ENCODE results near the gene TPRKB. TPM values are rescaled to one million over a fixed set of nuclear protein-coding genes. Genes with fewer than 3 reads are reported as not detected.

TPRKB gene
- total and polyA plus RNA-seq, 12 donors: 17.2 to 67.2 (median 32.8) TPM

DNA sequence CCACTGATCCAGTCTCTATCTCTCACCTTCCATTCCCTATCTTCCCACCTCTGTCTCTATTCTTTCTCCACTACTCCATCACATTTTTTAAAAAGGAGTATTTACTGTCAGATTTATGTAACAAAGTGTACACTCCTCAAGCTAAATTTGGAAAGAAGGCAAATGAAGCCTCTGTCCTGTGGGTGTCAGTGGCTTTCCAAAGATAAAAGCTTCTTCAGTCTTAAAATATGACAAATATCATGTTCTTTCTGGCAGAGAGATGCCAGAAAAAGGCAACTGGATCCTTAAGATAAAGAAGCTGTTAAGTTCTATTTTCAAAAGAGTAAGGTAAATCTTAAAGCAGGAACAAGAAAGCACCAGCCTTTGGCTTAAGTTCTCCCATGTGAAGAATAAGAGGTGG, 35.7 kb upstream of the TPRKB start:
- intact Hi-C loops (cut with DNase I): no loop called here

DNA sequence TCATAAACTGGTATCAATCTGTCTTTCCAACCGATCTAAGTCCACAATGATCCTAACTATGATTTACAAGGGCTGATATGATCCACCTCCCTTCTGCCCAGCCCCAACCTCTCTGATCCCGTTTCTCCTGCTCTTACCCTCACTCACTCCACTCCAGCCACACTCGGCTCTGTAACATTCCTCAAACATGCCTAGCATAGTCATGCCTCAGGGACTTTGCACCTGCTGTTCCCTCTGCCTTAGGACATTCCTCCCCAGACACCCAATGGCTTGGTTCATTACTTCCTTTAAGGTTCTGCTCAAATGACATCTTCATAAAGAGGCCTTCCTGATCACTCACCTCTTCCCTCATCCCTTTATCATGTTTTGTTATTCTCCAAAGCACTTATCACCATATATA, 33.6 kb upstream of the TPRKB start:
- Histone ChIP-seq H3K4me1 (replicated peaks in 1 of 2) (no peaks in the 10 kb centered on the region), H3K27ac (no peak overlapping the region), H3K9me3 (replicated peaks in 1 of 3) (peaks cover 0 to 4% (median 0%) of the 10 kb centered on the region in 3 donors), H3K27me3 (no peaks in the 10 kb centered on the region), H3K36me3 (replicated peaks in 1 of 2) (peaks cover 0 to 65% of the 10 kb centered on the region in 2 donors), H3K4me3 (no peak overlapping the region)
- WGBS, 4 donors: 90 to 97% (median 93%) methylated on average over 3 of the region's 3 CpGs
- intact Hi-C loops (cut with DNase I): no loop called here
- TF ChIP-seq, protein P1, sequence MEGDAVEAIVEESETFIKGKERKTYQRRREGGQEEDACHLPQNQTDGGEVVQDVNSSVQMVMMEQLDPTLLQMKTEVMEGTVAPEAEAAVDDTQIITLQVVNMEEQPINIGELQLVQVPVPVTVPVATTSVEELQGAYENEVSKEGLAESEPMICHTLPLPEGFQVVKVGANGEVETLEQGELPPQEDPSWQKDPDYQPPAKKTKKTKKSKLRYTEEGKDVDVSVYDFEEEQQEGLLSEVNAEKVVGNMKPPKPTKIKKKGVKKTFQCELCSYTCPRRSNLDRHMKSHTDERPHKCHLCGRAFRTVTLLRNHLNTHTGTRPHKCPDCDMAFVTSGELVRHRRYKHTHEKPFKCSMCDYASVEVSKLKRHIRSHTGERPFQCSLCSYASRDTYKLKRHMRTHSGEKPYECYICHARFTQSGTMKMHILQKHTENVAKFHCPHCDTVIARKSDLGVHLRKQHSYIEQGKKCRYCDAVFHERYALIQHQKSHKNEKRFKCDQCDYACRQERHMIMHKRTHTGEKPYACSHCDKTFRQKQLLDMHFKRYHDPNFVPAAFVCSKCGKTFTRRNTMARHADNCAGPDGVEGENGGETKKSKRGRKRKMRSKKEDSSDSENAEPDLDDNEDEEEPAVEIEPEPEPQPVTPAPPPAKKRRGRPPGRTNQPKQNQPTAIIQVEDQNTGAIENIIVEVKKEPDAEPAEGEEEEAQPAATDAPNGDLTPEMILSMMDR (IDR thresholded peaks at IDR 0.05): no peak
- TF ChIP-seq POLR2A (IDR thresholded peaks at IDR 0.05): no peak
- DNase-seq: no peak

More for the DNA sequence above, 35.7 kb upstream of the TPRKB start:
- no peak for DNase-seq
- Histone ChIP-seq H3K27me3 (no peaks in the 10 kb centered on the region), H3K36me3 (replicated peaks in 1 of 2) (peaks cover 0 to 61% of the 10 kb centered on the region in 2 donors), H3K9me3 (replicated peaks in 1 of 3) (peaks cover 0 to 4% (median 0%) of the 10 kb centered on the region in 3 donors), H3K4me3 (no peak overlapping the region), H3K27ac (no peak overlapping the region), H3K4me1 (replicated peaks in 1 of 2) (peaks cover 0 to 2% of the 10 kb centered on the region in 2 donors)
- TF ChIP-seq, protein P1 (IDR thresholded peaks at IDR 0.05): no peak
- TF ChIP-seq POLR2A (IDR thresholded peaks at IDR 0.05): no peak

DNA sequence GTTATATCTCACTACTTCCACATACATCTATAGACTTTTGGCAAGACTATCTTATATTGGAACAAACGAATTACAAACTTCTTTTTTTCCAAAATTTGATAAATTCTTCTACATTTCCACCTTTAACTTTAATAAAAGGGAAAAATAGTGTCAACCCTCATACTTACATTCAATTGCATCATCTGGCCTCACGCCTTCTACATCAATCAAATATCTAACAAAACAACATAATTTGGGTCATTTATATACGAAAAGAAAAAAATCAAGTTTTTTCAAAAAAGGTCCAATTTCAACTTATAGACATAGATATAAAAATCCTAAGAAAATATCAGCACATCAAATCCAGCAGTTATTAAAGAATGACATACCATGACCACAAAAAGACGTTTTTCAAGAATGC, 29.8 kb upstream of the TPRKB start:
- peaks cover 0 to 68% of the 10 kb centered on the region in 2 donors for H3K36me3 ChIP-seq (replicated peaks in 1 of 2)
- H3K4me1 ChIP-seq (replicated peaks in 1 of 2): no peaks in the 10 kb centered on the region
- H3K4me3 ChIP-seq: no peak overlapping the region
- DNase-seq: no peak
- no peak overlapping the region for H3K27ac ChIP-seq
- 92 to 96% (median 93%) methylated on average over 4 of the region's 4 CpGs for WGBS, 4 donors
- TF ChIP-seq, protein P1 (IDR thresholded peaks at IDR 0.05): no peak
- TF ChIP-seq POLR2A (IDR thresholded peaks at IDR 0.05): no peak
- intact Hi-C loops (cut with DNase I): no loop called here
- peaks cover 0 to 4% (median 0%) of the 10 kb centered on the region in 3 donors for H3K9me3 ChIP-seq (replicated peaks in 1 of 3)
- no peaks in the 10 kb centered on the region for H3K27me3 ChIP-seq

DNA sequence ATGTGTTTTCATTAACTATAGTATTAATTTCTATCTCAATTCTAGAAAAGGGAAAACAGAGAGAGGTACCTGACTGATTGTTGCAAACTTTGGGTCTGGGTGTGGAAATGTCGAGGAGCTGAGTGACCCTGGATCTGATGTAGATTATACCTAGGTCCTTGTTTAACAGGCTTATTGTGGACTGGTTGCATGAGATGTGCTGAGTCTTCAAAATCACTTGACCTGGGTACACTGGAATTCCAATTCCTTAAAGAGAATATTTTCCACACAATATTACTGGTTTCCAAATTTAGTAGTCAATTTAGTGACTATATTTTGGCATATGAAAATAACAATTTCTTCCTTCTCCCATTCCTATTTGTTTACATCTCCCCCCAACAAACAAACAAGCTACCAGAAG, 29.2 kb upstream of the TPRKB start:
- intact Hi-C loops (cut with DNase I): no loop called here
- 87 to 100% (median 94%) methylated on average over 1 of the region's 1 CpG for WGBS, 4 donors
- Histone ChIP-seq H3K9me3 (replicated peaks in 1 of 3) (peaks cover 0 to 4% (median 0%) of the 10 kb centered on the region in 3 donors), H3K27me3 (no peaks in the 10 kb centered on the region), H3K36me3 (replicated peaks in 1 of 2) (peaks cover 0 to 68% of the 10 kb centered on the region in 2 donors), H3K4me1 (replicated peaks in 1 of 2) (no peaks in the 10 kb centered on the region), H3K4me3 (no peak overlapping the region), H3K27ac (no peak overlapping the region)
- TF ChIP-seq POLR2A (IDR thresholded peaks at IDR 0.05): no peak
- TF ChIP-seq, protein P1 (IDR thresholded peaks at IDR 0.05): no peak
- DNase-seq: no peak
